ENCODE measurements around the gene TMEM202.
A peak's percentile ranks its signal among the peaks of the same experiment; 100 is the strongest.
"Not testable (repeated sequence)": the region's sequence is repeated elsewhere in the genome, so short reads cannot be mapped to it uniquely, and the experiment has no call there.

The TMEM202 gene, protein sequence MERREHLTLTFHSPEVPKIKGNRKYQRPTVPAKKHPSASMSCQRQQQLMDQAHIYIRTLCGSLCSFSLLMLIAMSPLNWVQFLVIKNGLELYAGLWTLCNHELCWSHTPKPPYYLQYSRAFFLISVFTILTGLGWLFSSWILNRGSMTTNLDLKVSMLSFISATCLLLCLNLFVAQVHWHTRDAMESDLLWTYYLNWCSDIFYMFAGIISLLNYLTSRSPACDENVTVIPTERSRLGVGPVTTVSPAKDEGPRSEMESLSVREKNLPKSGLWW

DNA sequence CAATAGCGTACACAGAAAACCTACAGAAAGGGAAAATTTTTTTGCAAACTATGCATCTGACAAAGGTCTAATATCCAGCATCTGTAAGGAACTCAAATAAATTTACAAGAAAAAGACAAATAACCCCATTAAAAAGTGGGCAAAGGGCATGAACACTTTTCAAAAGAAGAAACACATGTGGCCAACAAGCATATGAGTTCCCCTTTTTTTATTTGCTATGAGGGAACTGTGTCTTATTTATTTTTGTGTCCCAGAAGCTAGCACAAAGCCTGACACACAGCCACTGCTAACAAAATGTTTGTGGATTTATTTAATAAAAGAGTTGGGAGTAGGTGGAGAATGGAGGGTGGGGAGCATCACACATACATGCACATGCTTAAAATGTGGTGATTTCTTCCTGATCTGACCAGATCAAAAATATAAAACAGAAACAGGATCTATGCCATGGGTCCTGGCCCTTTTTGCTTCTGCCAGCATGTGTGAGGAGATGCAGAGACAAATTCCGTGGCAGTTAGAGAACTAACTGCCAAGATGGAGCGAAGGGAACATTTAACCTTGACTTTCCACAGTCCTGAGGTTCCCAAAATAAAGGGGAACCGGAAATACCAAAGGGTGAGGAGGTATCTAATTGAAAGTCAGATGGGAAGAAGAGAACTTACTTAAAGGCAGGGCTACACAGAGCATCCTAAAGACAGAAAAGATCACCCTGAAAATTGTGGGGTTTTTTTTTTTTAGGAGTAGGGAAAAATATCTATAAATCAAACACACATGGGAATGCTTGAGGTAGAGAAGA lies at the start of gene TMEM202:
Gene TMEM202 (plus strand): TSS at position 510 of the 793 bp plus-strand sequence. CDS start 22 bp downstream, at position 532.
- no peak for DNase-seq (ENCODE audit: low spot score)

GRCh38 chr15:72353266-72353665 lies 44.8 kb upstream of the TMEM202 start:
- DNase-seq (ENCODE audit: low spot score): no peak

- DNase-seq (ENCODE audit: low spot score): no peak
Measured at GRCh38 chr15:72354496-72354895, 43.6 kb upstream of the TMEM202 start.

- DNase-seq (ENCODE audit: low spot score): no peak
Measured at GRCh38 chr15:72358121-72358520, 40.0 kb upstream of the TMEM202 start.

DNA sequence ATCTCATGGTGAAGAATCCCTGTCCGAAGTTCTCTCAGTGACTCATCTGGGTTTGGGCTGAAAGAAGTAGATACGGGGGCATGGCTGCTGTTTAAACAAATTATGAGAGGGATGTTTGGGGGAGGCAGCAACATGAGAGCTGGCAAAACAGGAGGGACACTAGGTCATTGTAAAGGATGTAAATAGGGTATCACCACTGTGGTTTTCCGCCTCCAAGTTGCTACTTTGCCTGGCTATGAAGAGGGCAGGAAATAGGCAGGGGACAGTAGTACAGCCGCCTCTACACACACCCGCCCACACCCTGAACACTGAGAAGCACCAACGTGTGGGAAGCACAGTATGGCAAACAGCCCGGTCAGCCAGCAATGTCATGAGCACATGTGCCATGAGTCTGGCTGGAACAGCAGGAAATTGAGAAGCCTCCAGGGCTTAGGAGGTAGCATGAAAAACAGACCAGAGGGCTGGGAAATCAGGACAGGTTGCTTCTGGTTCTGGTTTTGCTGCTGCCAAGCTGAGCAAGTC lies 39.4 kb upstream of the TMEM202 start:
- DNase-seq (ENCODE audit: low spot score): no peak

DNA sequence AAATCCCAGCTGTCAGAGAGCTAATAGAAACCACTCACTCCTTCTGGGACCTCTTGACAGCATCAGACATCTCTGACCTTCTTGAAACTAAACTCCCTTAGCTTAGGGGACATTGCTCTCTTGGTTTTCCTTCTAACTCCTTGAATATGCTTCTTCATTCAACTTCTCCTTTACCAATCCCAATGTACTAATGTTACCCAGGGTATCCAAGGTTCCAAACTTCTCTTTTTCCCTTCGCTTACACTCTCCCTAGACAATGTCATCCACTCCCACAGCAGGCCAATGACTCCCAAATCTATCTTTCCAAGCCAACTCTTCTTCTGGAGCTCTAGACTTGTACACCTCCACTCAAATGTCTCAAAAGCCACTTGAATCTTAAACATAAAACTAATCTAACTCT lies 36.9 kb upstream of the TMEM202 start:
- DNase-seq (ENCODE audit: low spot score): no peak

DNA sequence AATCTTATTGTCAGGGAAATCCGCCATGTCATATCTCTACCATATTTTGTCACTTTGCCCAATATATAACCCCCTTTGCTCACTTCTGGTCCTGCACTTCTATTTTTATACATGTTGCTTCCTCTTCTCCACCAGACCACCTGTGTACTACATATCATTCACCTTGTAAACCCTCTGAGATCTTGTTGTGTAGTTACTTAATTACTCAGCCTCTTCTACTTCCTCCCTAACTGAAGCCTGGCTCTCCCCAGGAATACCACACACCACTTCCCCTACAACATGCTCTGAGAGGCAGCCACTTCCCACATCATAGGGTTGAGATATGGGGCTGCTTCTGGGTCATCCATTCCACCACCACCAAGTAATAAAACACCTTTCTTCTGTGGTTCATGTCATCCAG lies 32.3 kb upstream of the TMEM202 start:
- no peak for DNase-seq (ENCODE audit: low spot score)

DNA sequence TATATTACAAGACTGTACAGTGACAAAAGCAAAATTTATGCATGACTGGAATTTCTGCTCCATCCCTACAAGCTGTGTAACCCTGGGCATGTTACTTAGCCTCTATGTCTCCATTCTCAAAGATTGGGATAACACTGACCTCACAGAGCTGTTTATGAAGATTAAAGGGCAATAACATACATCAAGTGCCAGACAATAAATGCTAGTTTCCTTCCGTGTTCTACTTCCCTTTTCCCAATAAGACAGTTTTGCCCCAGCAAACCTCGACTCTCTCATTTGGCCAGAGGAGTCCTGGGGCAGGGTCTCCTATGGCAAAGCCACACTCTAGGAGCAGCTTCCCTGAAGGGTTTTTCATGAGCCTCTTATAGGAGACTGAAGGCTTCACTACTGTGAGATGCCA lies 29.8 kb upstream of the TMEM202 start:
- DNase-seq (ENCODE audit: low spot score): no peak

GRCh38 chr15:72368899-72369298 lies 29.2 kb upstream of the TMEM202 start:
- DNase-seq (ENCODE audit: low spot score): no peak

DNA sequence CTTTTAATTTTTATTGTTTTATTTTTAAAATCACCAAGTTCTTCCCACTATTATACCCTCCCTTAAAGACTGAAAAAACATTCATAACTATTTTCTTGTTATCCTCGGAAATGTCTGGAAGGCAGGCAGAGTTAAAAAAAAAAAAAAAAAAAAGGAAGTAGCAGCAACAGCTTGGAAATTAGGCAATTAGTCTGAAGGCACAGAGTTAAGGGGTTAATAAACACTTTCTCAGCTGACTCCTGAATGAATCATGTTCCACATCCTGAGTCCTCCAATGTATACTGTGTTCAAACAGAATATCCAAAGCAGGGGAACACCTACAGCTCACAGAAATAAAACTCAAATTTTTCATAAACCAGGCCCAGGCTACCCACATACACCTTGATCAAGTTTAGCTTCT lies 28.1 kb upstream of the TMEM202 start:
- peak; percentile 34 for DNase-seq (ENCODE audit: low spot score)

- no peak for DNase-seq (ENCODE audit: low spot score)
Measured at GRCh38 chr15:72372361-72372760, 25.7 kb upstream of the TMEM202 start.

GRCh38 chr15:72375501-72375845 lies 22.6 kb upstream of the TMEM202 start:
- no peak for DNase-seq (ENCODE audit: low spot score)

DNA sequence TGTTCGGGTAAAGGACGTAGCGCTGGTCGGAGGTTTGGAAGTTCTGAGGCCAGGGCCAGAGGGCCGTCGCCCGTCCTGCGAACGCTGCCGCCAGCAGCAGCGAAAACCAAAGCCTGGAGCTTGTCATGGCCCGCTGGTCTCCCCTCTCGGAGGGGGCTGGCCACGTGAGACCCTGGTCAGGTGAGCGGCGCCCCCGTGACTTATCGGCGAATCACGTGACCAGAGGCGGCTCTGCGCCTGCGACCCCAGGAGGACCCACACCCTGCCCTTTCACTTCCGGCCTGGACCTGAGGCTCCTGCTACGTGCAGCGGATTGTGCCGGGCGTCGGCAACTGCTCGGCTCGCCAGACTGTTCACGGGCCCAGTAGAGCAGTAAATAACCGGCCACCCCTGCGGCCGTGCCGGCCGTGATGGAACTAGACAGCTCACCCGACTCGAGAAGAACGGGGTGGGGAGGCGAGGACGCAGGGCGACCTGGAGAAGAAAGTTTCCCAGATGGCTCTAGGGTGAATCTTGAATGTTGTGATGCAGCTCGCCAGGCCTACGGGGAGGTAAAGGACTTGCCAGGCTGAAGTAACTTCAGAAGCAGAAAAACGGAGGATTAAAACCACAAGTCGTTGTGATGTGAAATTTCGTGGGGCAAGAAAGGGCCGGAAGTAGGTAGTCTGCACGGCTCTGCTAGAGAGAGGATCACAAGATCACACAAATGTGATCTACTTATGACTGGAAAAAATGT lies 22.1 kb upstream of the TMEM202 start, which contains the start of gene HEXA:
Gene HEXA (minus strand): TSS at position 169 of the 736 bp plus-strand sequence. CDS start 42 bp downstream, at position 127.
- peak; percentile 94 for DNase-seq (ENCODE audit: low spot score)

GRCh38 chr15:72377331-72377730 lies 20.8 kb upstream of the TMEM202 start:
- DNase-seq (ENCODE audit: low spot score): no peak

DNA sequence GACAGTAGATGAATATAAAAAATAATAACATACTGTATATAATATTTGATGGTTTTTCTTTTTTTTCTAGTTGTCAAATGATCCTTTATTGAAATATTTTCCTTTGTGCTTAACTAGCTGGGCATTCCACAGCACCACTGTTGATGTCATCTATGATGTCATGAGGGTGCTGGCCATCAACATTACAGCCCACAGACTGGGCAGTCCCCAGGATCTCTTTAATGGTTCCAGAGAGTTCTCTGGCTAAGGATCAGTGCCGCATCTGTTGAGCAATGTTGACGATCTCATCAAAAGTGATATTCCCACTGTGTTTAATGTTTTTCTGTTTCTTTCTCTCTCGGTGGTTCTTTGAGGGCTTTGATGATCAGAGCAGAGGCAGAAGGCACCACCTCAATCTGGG lies 19.0 kb upstream of the TMEM202 start:
- DNase-seq (ENCODE audit: low spot score): not testable (repeated sequence)

DNA sequence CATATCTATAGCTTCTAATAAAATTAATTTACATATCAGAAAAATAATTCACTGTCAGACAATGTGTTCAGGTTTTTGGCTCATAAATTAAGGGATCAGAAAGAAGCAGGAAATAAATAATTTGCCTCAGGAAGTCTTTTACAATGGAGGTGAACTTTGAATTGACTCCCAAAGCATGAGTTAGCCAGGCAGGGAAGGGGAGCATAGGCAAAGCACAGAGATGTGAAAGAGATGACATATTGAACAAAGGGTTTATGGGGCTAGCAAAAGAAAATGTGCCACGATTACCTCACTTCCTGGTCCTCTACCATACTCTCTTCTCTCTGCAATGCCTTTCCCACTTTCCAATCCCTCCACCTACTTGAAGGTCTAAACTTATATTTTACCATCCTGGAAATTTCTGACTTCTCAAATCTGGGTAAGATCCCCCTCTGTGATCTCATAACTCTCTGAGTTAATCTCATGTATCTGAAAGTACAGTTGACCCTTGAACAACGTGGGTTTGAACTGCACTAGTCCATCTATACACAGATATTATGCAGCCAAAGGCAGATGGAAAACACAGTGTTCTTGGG lies 18.2 kb upstream of the TMEM202 start:
- no peak for DNase-seq (ENCODE audit: low spot score)

DNA sequence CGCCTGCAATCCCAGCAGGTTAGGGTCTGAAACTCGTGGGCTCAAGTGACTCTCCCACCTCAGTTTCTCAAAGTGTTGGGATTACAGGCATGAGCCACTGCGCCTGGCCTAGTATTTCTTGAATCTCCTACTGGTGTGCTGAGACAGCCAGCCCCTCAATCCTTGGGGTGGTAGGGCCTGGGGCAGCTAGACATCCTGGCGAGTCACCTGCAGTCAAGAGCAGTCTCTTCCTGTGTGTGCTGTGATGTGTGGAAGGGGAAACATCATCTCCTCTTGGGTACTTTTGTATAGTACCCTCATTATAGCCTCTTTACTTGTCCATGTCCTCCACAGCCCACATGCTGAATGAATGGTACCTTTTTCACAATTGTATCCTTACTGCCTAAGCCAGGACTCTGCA lies 17.4 kb upstream of the TMEM202 start:
- DNase-seq (ENCODE audit: low spot score): no peak

DNA sequence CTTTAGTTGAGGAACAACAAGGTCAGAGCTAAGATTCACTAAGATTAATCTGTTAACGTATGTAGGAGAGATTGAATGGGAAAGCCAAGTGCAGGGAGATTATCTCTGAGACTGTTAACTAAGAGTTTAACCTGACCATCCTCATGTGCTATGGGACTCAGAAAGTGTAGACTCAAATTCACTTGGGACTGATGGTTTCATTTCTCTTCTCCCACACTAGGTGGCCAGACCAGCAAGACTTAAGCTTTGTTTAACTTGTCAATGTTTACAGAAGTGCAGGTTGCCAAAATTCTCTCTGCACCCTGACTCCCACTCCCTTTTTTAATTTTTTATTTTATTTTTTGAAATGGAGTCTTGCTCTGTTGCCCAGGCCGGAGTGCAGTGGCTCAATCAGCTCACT lies 16.0 kb upstream of the TMEM202 start:
- DNase-seq (ENCODE audit: low spot score): peak; percentile 42

- DNase-seq (ENCODE audit: low spot score): no peak
Measured at GRCh38 chr15:72387741-72388140, 10.4 kb upstream of the TMEM202 start.

GRCh38 chr15:72389231-72389630 lies 8.9 kb upstream of the TMEM202 start:
- no peak for DNase-seq (ENCODE audit: low spot score)

DNA sequence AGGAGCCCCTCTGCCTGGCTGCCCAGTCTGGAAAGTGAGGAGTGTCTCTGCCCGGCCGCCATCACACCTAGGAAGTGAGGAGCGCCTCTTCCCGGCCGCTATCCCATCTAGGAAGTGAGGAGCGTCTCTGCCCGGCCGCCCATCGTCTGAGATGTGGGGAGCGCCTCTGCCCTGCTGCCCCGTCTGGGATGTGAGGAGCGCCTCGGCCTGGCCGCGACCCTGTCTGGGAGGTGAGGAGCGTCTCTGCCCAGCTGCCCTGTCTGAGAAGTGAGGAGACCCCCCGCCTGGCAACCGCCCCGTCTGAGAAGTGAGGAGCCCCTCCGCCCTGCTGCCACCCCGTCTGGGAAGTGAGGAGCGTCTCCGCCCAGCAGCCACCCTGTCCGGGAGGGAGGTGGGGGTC lies 1.8 kb upstream of the TMEM202 start:
- not testable (repeated sequence) for DNase-seq (ENCODE audit: low spot score)

GRCh38 chr15:72398648-72399047 lies 543 bp downstream of the TMEM202 start:
- no peak for DNase-seq (ENCODE audit: low spot score)

Data from RKO (cell line).